Prostate gland (tissue), 2 donors: ENCODE data around the gene QRICH1.

ENCODE experiments used
- POLR2A ChIP-seq: fragments of 450-650 bp; IDR thresholded peaks from one replicate; pipeline ENCODE4 v1.6.1; 2016; ENCODE audit warnings: antibody characterized with exemption, mild to moderate bottlenecking
- TF ChIP-seq, protein P1 (sequence below), 4 experiments: fragments of 200-600 bp in 2 of 4; fragments of 450-650 bp in 2 of 4; sonication (generic) in 2 of 4; IDR thresholded peaks; 1 replicate in 3 of 4; 2 replicates in 1 of 4; pipeline ENCODE4 v1.5.1; 2016 to 2019; ENCODE audit warnings: antibody characterized with exemption in 4 of 4, mild to moderate bottlenecking in 2 of 4, moderate library complexity in 2 of 4

DNA sequence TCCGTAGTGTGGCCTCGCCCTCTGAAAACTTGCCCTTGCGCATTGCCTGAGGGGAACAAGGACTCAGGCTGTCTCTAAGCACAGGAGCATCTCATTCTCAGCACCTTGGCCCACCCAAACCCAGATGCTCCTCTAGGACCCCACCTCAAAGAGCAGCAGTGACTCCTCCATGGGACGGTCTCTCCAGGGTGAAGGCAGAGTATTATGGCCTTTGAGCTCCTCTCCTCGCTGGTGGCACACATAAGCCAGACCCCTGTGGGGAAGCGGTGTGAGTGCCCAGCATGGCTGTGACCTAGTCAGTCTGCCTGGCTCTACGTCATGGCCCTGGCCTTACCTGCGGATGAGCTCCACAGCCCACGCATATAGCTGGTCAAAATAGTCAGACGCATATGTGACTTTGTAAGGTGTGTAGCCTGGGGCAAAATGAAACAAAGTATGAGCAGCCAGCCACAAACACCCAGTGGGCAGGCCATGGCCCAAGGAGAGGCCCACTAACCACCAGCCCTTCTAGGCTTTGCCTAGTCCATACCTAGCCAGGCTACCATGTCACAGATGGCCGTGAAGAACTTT lies 6.3 kb upstream of the QRICH1 start:
- TF ChIP-seq, protein P1, sequence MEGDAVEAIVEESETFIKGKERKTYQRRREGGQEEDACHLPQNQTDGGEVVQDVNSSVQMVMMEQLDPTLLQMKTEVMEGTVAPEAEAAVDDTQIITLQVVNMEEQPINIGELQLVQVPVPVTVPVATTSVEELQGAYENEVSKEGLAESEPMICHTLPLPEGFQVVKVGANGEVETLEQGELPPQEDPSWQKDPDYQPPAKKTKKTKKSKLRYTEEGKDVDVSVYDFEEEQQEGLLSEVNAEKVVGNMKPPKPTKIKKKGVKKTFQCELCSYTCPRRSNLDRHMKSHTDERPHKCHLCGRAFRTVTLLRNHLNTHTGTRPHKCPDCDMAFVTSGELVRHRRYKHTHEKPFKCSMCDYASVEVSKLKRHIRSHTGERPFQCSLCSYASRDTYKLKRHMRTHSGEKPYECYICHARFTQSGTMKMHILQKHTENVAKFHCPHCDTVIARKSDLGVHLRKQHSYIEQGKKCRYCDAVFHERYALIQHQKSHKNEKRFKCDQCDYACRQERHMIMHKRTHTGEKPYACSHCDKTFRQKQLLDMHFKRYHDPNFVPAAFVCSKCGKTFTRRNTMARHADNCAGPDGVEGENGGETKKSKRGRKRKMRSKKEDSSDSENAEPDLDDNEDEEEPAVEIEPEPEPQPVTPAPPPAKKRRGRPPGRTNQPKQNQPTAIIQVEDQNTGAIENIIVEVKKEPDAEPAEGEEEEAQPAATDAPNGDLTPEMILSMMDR (IDR thresholded peaks at IDR 0.05): no peak
- no peak for TF ChIP-seq POLR2A
